Measurements from ENCODE around the gene HTR1D.

DNA sequence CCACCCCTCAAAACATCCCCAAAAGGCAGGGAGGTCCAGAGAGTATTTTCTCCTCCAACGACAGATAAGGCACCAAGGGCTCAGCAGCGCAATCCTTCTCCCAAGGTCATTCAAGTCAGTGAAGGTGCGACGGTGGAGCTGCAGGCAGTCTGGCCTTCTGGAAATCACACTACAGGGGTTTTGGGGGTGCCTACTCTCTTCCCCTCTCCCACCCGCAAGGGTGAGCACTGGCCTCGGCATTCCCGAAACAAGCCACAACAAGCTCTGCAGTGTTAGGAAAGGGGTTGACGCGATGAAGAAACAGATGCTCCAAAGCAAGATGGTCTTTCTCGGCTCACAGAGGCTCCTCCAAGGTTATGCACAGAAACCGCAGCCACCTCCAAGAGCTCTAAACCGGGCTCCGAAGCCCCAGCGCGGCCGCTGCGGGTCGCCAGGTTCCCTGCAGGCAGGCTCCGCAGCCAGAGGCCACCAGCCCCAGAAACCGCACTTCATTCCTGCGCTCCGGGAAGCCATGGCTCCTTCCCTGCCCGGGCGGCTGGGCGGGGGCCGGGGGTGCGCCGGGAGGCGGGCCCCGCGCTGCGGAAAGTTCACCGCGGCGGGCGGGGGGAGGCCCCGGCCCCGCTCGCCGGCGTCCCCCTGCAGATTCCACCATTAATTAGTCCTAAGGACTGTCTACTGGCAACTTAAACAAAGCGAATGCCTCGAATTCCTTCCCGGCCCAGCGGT is 49.8 kb downstream of the HTR1D start:
- TF ChIP-seq, protein P1, sequence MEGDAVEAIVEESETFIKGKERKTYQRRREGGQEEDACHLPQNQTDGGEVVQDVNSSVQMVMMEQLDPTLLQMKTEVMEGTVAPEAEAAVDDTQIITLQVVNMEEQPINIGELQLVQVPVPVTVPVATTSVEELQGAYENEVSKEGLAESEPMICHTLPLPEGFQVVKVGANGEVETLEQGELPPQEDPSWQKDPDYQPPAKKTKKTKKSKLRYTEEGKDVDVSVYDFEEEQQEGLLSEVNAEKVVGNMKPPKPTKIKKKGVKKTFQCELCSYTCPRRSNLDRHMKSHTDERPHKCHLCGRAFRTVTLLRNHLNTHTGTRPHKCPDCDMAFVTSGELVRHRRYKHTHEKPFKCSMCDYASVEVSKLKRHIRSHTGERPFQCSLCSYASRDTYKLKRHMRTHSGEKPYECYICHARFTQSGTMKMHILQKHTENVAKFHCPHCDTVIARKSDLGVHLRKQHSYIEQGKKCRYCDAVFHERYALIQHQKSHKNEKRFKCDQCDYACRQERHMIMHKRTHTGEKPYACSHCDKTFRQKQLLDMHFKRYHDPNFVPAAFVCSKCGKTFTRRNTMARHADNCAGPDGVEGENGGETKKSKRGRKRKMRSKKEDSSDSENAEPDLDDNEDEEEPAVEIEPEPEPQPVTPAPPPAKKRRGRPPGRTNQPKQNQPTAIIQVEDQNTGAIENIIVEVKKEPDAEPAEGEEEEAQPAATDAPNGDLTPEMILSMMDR (IDR thresholded peaks at IDR 0.05; ENCODE audit: insufficient read depth, low read length), result no peak
- TF ChIP-seq POLR2AphosphoS5 (IDR thresholded peaks at IDR 0.05; ENCODE audit: low read depth), result no peak
- TF ChIP-seq SPI1 (IDR thresholded peaks at IDR 0.05; ENCODE audit: borderline replicate concordance, low read depth), result no peak
- TF ChIP-seq REST (IDR thresholded peaks at IDR 0.05; ENCODE audit: insufficient replicate concordance, low read depth), result no peak
